Psoas muscle (tissue), 8 donors: Measurements from ENCODE around the gene PARP1. TPM values are rescaled to one million over a fixed set of nuclear protein-coding genes. Genes with fewer than 3 reads are reported as not detected.

ENCODE experiments used
- ATAC-seq, 4 donors: fragments of 200-7000 bp; cut with Tn5 transposase; one replicate each; pipeline ENCODE4 v1.9.1; 2020; ENCODE audit warnings: moderate library complexity in 3 of 4, mild to moderate bottlenecking in 2 of 4
- DNase-seq, 2 donors: peaks; one replicate each; pipeline ENCODE4 v3.0.0-alpha.2; 2020
- H3K27ac ChIP-seq: fragments of 200-600 bp; one replicate; pipeline ENCODE4 v1.8.0; 2022
- H3K27me3 ChIP-seq, 3 donors: fragments of 200-600 bp in 1 of 3; one replicate each; pipeline versions ENCODE4 v1.6.1 to v1.8.0; 2013 to 2022; ENCODE audit warnings: low read length in 2 of 3, mild to moderate bottlenecking in 2 of 3, moderate library complexity in 1 of 3; ENCODE audit not compliant: insufficient read depth in 3 of 3
- H3K36me3 ChIP-seq, 2 donors: fragments of 200-600 bp in 1 of 2; one replicate each; pipeline versions ENCODE4 v1.6.1 to v1.8.0; 2013 to 2022; ENCODE audit warnings: low read depth in 1 of 2, mild to moderate bottlenecking in 1 of 2, moderate library complexity in 1 of 2; ENCODE audit not compliant: insufficient read depth in 1 of 2
- H3K4me1 ChIP-seq: fragments of 200-600 bp; one replicate; pipeline ENCODE4 v1.8.0; 2022
- H3K4me3 ChIP-seq: fragments of 200-600 bp; one replicate; pipeline ENCODE4 v1.8.0; 2022; ENCODE audit warnings: mild to moderate bottlenecking
- H3K9me3 ChIP-seq: fragments of 200-600 bp; one replicate; pipeline ENCODE4 v1.8.0; 2022
- CTCF ChIP-seq: fragments of 200-600 bp; IDR thresholded peaks from one replicate; pipeline ENCODE4 v1.8.0; 2022; ENCODE audit warnings: antibody characterized with exemption
- WGBS, 3 donors: extraction: QIAGEN DNeasy Blood & Tissue Kit; methylation state at CpG; one replicate each; pipeline versions ENCODE4 v1.1.6 to v1.1.7; 2013; 5-methylcytosine and 5-hydroxymethylcytosine counted together
- intact Hi-C, 2 donors: fragments of 100-400 bp; cut with DNase I; formaldehyde crosslinking; loops; one replicate each; pipeline versions ENCODE4 v1.11.0 to v1.14.2; 2022
- polyA plus RNA-seq, 3 donors: library from polyadenylated mRNA; stranded (reverse); fragments of 200-250 nt; gene quantifications; one replicate each; pipeline ENCODE4 v1.2.3, GENCODE V29; 2013
- total RNA-seq, 4 donors: library from RNA; stranded (reverse); fragmentation: NEBNext Ultra II Directional in 2 of 4; extraction: Animal tissue kit (Norgen Biotek cat#: 25700) in 2 of 4; gene quantifications; one replicate each; pipeline versions ENCODE4 v1.2.1 to v1.2.4, GENCODE V29; 2021 to 2023
- donor health status: healthy with polysubstance abuse.
- donor health status: DM: no; HTN: no; CAD: no; lungs with moderate emphysema.
- donor health status: Bipolar disorder and iron deficiency.
- donor health status: healthy.
- donor health status: DM: yes; HTN: yes; CAD: no.
- donor health status: DM: no; HTN: no; CAD: no.
- donor health status: DM: no; HTN: no; CAD: no.
- donor health status: DM: yes; HTN: yes; CAD: no.

The PARP1 gene
- total and polyA plus RNA-seq, 7 donors = 23.8 to 85.8 (median 54.7) TPM

GRCh38 chr1:226419284-226420029 is 11.6 kb upstream of the PARP1 start:
- no peaks in the 10 kb centered on the region for H3K9me3 ChIP-seq
- 29 to 55% (median 36%) methylated on average over 11 of the region's 11 CpGs for WGBS, 3 donors
- ATAC-seq = no peak
- no peak overlapping the region for H3K4me3 ChIP-seq
- no peak overlapping the region for H3K27ac ChIP-seq
- TF ChIP-seq CTCF = no peak
- intact Hi-C loops = loop anchor here in 1 of 2 donors (10.0 kb wide), 1 partner anchor 185 kb away; no protein-coding TSS in a partner anchor
- no peaks in the 10 kb centered on the region for H3K36me3 ChIP-seq
- peaks cover 0 to 2% (median 0%) of the 10 kb centered on the region in 3 donors for H3K27me3 ChIP-seq
- H3K4me1 ChIP-seq = no peaks in the 10 kb centered on the region
- no peak for DNase-seq

- no peaks in the 10 kb centered on the region for H3K36me3 ChIP-seq
- H3K4me1 ChIP-seq = no peaks in the 10 kb centered on the region
- no peak overlapping the region for H3K27ac ChIP-seq
- peaks cover 0 to 2% (median 0%) of the 10 kb centered on the region in 3 donors for H3K27me3 ChIP-seq
- H3K4me3 ChIP-seq = no peak overlapping the region
- intact Hi-C loops = no loop called here
- WGBS, 3 donors = 74 to 85% (median 77%) methylated on average over 4 of the region's 4 CpGs
- no peak for TF ChIP-seq CTCF
- ATAC-seq (no peak), DNase-seq (no peak)
- H3K9me3 ChIP-seq = no peaks in the 10 kb centered on the region
Measured at GRCh38 chr1:226417830-226418546, 10.1 kb upstream of the PARP1 start.

GRCh38 chr1:226417350-226417749 is 9.5 kb upstream of the PARP1 start:
- no peak for TF ChIP-seq CTCF
- H3K27me3 ChIP-seq = peaks cover 0 to 2% (median 0%) of the 10 kb centered on the region in 3 donors
- no peak overlapping the region for H3K27ac ChIP-seq
- no peak for DNase-seq
- WGBS, 3 donors = 81 to 89% (median 84%) methylated on average over 6 of the region's 6 CpGs
- H3K9me3 ChIP-seq = no peaks in the 10 kb centered on the region
- no peak for ATAC-seq
- H3K4me3 ChIP-seq = no peak overlapping the region
- no peaks in the 10 kb centered on the region for H3K36me3 ChIP-seq
- intact Hi-C loops = no loop called here
- no peaks in the 10 kb centered on the region for H3K4me1 ChIP-seq

GRCh38 chr1:226414098-226414698 is 6.3 kb upstream of the PARP1 start:
- H3K36me3 ChIP-seq = no peaks in the 10 kb centered on the region
- no peak overlapping the region for H3K27ac ChIP-seq
- no peaks in the 10 kb centered on the region for H3K4me1 ChIP-seq
- H3K4me3 ChIP-seq = no peak overlapping the region
- H3K9me3 ChIP-seq = no peaks in the 10 kb centered on the region
- intact Hi-C loops = no loop called here
- no peaks in the 10 kb centered on the region for H3K27me3 ChIP-seq
- no peak for DNase-seq
- TF ChIP-seq CTCF = no peak
- ATAC-seq = no peak
- 82 to 90% (median 88%) methylated on average over 11 of the region's 11 CpGs for WGBS, 3 donors
